HEK293 (cell line): ENCODE data around the gene CACNA2D1.

Source experiments
- CTCF ChIA-PET: fragments of 350-600 bp; formaldehyde crosslinking; extraction: SDS; loops from one replicate; lab custom pipeline; 2021; ENCODE audit warnings: antibody characterized with exemption; lab: Yijun Ruan, JAX
- POLR2A ChIA-PET: fragments of 300-600 bp; formaldehyde crosslinking; extraction: SDS; loops from one replicate; lab custom pipeline; 2020; ENCODE audit warnings: antibody characterized with exemption, inconsistent platforms; lab: Yijun Ruan, JAX
- H3K27ac ChIP-seq: fragments of 200-500 bp; sonication (Bioruptor generic); 2 replicates; pipeline ENCODE4 v1.5.1; 2014; ENCODE audit warnings: low read depth, low read length, control low read depth, inconsistent platforms; ENCODE audit errors: extremely low read depth
- H3K36me3 ChIP-seq, 2 experiments: fragments of 200-500 bp in 1 of 2; sonication (Bioruptor generic) in 1 of 2; 1 replicate in 1 of 2; 2 replicates in 1 of 2; pipeline ENCODE4 v1.5.1; 2014 to 2017; ENCODE audit warnings: inconsistent platforms in 2 of 2, low read length in 2 of 2; ENCODE audit not compliant: control insufficient read depth in 2 of 2, insufficient read depth in 1 of 2
- H3K4me1 ChIP-seq: fragments of 200-500 bp; sonication (Bioruptor generic); 2 replicates; pipeline ENCODE4 v1.5.1; 2014; ENCODE audit warnings: mild to moderate bottlenecking, low read length, inconsistent platforms; ENCODE audit not compliant: control insufficient read depth, insufficient read depth
- H3K4me3 ChIP-seq: 2 replicates; pipeline ENCODE4 v1.5.1; 2011; ENCODE audit warnings: low read depth, mild to moderate bottlenecking, control low read depth, low read length, moderate library complexity
- H3K9me3 ChIP-seq: fragments of 200-500 bp; sonication (Bioruptor generic); 2 replicates; pipeline ENCODE4 v1.5.1; 2014; ENCODE audit warnings: low read depth, low read length, inconsistent platforms; ENCODE audit not compliant: control insufficient read depth, insufficient read depth
- IKZF3 ChIP-seq: fragments of 450-650 bp; IDR thresholded peaks from 2 replicates; pipeline ENCODE4 v1.5.0; 2018; ENCODE audit warnings: missing biosample characterization, mild to moderate bottlenecking, missing genetic modification characterization, moderate library complexity
- ZEB2 ChIP-seq: fragments of 450-650 bp; formaldehyde crosslinking; IDR thresholded peaks from 2 replicates; pipeline ENCODE4 v1.5.1; 2016; ENCODE audit warnings: missing biosample characterization, missing genetic modification characterization
- ZFP37 ChIP-seq: fragments of 450-650 bp; formaldehyde crosslinking; IDR thresholded peaks from 2 replicates; pipeline ENCODE4 v1.5.1; 2016; ENCODE audit warnings: missing biosample characterization, missing genetic modification characterization
- ZFP69B ChIP-seq: fragments of 450-650 bp; formaldehyde crosslinking; IDR thresholded peaks from 2 replicates; pipeline ENCODE4 v1.5.1; 2016; ENCODE audit warnings: missing biosample characterization, missing genetic modification characterization
- ZNF121 ChIP-seq: fragments of 450-650 bp; formaldehyde crosslinking; IDR thresholded peaks from 2 replicates; pipeline ENCODE4 v1.5.1; 2016; ENCODE audit warnings: missing biosample characterization, missing genetic modification characterization
- ZNF140 ChIP-seq: fragments of 450-650 bp; formaldehyde crosslinking; IDR thresholded peaks from 2 replicates; pipeline ENCODE4 v1.5.1; 2016; ENCODE audit warnings: missing biosample characterization, missing genetic modification characterization
- ZNF174 ChIP-seq: fragments of 450-650 bp; formaldehyde crosslinking; IDR thresholded peaks from 2 replicates; pipeline ENCODE4 v1.5.0; 2017; ENCODE audit warnings: missing biosample characterization, mild to moderate bottlenecking, missing genetic modification characterization
- ZNF366 ChIP-seq: fragments of 450-650 bp; formaldehyde crosslinking; conservative IDR thresholded peaks from 2 replicates; pipeline ENCODE4 v1.5.1; 2016; ENCODE audit warnings: missing biosample characterization, missing genetic modification characterization
- ZNF416 ChIP-seq: fragments of 450-650 bp; formaldehyde crosslinking; IDR thresholded peaks from 2 replicates; pipeline ENCODE4 v1.5.1; 2016; ENCODE audit warnings: missing biosample characterization, missing genetic modification characterization
- ZNF501 ChIP-seq: fragments of 450-650 bp; formaldehyde crosslinking; IDR thresholded peaks from 2 replicates; pipeline ENCODE4 v1.5.1; 2016; ENCODE audit warnings: missing biosample characterization, missing genetic modification characterization
- ZNF639 ChIP-seq: fragments of 450-650 bp; formaldehyde crosslinking; IDR thresholded peaks from 2 replicates; pipeline ENCODE4 v1.5.1; 2016; ENCODE audit warnings: missing biosample characterization, missing genetic modification characterization
- ZNF654 ChIP-seq: fragments of 450-650 bp; formaldehyde crosslinking; IDR thresholded peaks from 2 replicates; pipeline ENCODE4 v1.5.1; 2016; ENCODE audit warnings: low read depth, missing biosample characterization, missing genetic modification characterization
- ZNF658 ChIP-seq: fragments of 450-650 bp; formaldehyde crosslinking; IDR thresholded peaks from 2 replicates; pipeline ENCODE4; 2016; ENCODE audit warnings: missing biosample characterization, missing genetic modification characterization
- ZNF660 ChIP-seq: fragments of 450-650 bp; IDR thresholded peaks from 2 replicates; pipeline ENCODE4 v1.5.1; 2018; ENCODE audit warnings: missing biosample characterization, mild to moderate bottlenecking, missing genetic modification characterization
- ZNF701 ChIP-seq: fragments of 450-650 bp; formaldehyde crosslinking; IDR thresholded peaks from 2 replicates; pipeline ENCODE4 v1.5.1; 2016; ENCODE audit warnings: missing biosample characterization, missing genetic modification characterization
- TF ChIP-seq, protein P1 (sequence below): fragments of 450-650 bp; formaldehyde crosslinking; conservative IDR thresholded peaks from 2 replicates; pipeline ENCODE4 v1.5.1; 2016; ENCODE audit warnings: low read depth, missing biosample characterization, missing genetic modification characterization
- TF ChIP-seq, protein P2 (sequence below): fragments of 450-650 bp; formaldehyde crosslinking; IDR thresholded peaks from 2 replicates; pipeline ENCODE4 v1.5.1; 2016; ENCODE audit warnings: missing biosample characterization, missing genetic modification characterization
- TF ChIP-seq, protein P3 (sequence below): fragments of 450-650 bp; formaldehyde crosslinking; IDR thresholded peaks from 2 replicates; pipeline ENCODE4 v1.5.1; 2017; ENCODE audit warnings: missing biosample characterization, mild to moderate bottlenecking, missing genetic modification characterization, moderate library complexity

CACNA2D1 gene

DNA sequence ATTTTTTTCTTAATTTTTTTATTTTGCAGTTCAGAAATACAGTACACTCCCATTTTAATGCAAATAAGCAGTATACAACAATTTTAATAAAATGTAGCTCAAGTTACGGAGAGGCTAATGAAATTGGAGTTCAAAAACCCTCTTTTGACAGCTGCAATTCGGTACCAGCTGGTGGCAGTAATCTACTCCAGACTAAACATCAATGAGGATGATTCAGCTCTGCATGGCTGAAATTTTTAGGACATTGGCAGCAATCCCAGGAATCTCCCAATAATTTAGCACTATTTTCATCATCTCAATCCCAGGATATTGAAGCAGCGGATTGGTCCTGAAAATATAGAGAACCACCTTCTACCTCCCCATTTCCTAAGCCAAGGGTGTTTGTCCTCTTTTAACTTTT is 278.8 kb downstream of the CACNA2D1 start:
- ChIA-PET CTCF (interaction anchor here (0.6 to 1.2 kb wide), 7 partner anchors 10 to 408 kb away, joined by 3 to 5 read pairs (median 3); no protein-coding TSS in a partner anchor), POLR2A (no interaction called here)
- peak; percentile 38; the same call in 1 of the 2 replicates for TF ChIP-seq IKZF3 (tag by site-specific recombination)
- peak; percentile 40; the same call in 1 of the 2 replicates for TF ChIP-seq ZNF366 (tag by site-specific recombination)
- TF ChIP-seq ZEB2 (tag by site-specific recombination): 0 out of 2 replicates have a peak, but pooled peaks have one; percentile 28
- no peak for TF ChIP-seq ZNF416 (tag by site-specific recombination)
- no peak for TF ChIP-seq ZFP37 (tag by site-specific recombination)
- TF ChIP-seq ZNF140 (tag by site-specific recombination): no peak
- TF ChIP-seq, protein P1, sequence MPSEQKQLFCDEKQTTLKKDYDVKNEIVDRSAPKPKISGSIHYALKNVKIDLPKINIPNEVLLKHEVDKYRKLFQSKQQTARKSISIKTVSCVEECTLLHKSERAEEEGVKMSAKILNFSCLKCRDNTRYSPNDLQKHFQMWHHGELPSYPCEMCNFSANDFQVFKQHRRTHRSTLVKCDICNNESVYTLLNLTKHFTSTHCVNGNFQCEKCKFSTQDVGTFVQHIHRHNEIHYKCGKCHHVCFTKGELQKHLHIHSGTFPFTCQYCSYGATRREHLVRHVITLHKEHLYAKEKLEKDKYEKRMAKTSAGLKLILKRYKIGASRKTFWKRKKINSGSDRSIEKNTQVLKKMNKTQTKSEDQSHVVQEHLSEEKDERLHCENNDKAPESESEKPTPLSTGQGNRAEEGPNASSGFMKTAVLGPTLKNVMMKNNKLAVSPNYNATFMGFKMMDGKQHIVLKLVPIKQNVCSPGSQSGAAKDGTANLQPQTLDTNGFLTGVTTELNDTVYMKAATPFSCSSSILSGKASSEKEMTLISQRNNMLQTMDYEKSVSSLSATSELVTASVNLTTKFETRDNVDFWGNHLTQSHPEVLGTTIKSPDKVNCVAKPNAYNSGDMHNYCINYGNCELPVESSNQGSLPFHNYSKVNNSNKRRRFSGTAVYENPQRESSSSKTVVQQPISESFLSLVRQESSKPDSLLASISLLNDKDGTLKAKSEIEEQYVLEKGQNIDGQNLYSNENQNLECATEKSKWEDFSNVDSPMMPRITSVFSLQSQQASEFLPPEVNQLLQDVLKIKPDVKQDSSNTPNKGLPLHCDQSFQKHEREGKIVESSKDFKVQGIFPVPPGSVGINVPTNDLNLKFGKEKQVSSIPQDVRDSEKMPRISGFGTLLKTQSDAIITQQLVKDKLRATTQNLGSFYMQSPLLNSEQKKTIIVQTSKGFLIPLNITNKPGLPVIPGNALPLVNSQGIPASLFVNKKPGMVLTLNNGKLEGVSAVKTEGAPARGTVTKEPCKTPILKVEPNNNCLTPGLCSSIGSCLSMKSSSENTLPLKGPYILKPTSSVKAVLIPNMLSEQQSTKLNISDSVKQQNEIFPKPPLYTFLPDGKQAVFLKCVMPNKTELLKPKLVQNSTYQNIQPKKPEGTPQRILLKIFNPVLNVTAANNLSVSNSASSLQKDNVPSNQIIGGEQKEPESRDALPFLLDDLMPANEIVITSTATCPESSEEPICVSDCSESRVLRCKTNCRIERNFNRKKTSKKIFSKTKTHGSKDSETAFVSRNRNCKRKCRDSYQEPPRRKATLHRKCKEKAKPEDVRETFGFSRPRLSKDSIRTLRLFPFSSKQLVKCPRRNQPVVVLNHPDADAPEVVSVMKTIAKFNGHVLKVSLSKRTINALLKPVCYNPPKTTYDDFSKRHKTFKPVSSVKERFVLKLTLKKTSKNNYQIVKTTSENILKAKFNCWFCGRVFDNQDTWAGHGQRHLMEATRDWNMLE (tag by site-specific recombination): no peak
- TF ChIP-seq ZNF174 (tag by site-specific recombination): no peak
- TF ChIP-seq ZNF501 (tag by site-specific recombination): no peak
- TF ChIP-seq ZNF701: no peak
- TF ChIP-seq, protein P2, sequence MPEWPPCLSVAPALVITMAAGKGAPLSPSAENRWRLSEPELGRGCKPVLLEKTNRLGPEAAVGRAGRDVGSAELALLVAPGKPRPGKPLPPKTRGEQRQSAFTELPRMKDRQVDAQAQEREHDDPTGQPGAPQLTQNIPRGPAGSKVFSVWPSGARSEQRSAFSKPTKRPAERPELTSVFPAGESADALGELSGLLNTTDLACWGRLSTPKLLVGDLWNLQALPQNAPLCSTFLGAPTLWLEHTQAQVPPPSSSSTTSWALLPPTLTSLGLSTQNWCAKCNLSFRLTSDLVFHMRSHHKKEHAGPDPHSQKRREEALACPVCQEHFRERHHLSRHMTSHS (tag by site-specific recombination): no peak
- TF ChIP-seq ZNF660: 0 out of 2 replicates have a peak, but pooled peaks have one; percentile 55
- peak; percentile 48 for TF ChIP-seq ZNF654
- no peaks in the 10 kb centered on the region for H3K9me3 ChIP-seq
- H3K36me3 ChIP-seq: no peaks in the 10 kb centered on the region
- no peak overlapping the region for H3K27ac ChIP-seq
- peaks cover 5% of the 10 kb centered on the region; the same call in 1 of the 2 replicates for H3K4me1 ChIP-seq
- H3K4me3 ChIP-seq: no peak overlapping the region

DNA sequence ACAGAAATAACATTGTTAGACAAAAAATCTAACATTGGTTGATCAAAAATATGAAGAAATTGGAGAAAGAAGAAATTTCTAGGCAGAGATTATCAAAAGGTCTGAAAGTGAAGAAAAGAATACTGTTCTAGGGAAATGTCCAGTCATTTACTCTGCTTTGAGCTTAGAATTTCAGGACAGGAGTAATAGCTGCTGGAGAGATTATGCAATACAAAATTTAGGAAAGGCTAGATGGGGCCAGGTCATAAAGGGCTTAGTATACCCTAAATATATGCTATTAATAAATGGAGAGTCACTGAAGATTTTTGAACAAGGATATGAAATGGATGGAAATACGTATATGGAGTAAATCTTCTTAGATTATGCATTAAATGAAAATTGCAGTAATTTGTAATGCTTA is 279.2 kb downstream of the CACNA2D1 start:
- H3K4me3 ChIP-seq: no peak overlapping the region
- no peak overlapping the region for H3K27ac ChIP-seq
- peaks cover 5% of the 10 kb centered on the region; the same call in 1 of the 2 replicates for H3K4me1 ChIP-seq
- ChIA-PET CTCF (interaction anchor here (0.6 to 1.2 kb wide), 12 partner anchors 11 to 1360 kb away, joined by 3 to 5 read pairs (median 3); no protein-coding TSS in a partner anchor), POLR2A (no interaction called here)
- no peaks in the 10 kb centered on the region for H3K9me3 ChIP-seq
- no peaks in the 10 kb centered on the region for H3K36me3 ChIP-seq
- TF ChIP-seq, protein P3, sequence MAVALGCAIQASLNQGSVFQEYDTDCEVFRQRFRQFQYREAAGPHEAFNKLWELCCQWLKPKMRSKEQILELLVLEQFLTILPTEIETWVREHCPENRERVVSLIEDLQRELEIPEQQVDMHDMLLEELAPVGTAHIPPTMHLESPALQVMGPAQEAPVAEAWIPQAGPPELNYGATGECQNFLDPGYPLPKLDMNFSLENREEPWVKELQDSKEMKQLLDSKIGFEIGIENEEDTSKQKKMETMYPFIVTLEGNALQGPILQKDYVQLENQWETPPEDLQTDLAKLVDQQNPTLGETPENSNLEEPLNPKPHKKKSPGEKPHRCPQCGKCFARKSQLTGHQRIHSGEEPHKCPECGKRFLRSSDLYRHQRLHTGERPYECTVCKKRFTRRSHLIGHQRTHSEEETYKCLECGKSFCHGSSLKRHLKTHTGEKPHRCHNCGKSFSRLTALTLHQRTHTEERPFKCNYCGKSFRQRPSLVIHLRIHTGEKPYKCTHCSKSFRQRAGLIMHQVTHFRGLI (tag by site-specific recombination): no peak
- no peak for TF ChIP-seq ZNF121 (tag by site-specific recombination)
- TF ChIP-seq ZNF658: no peak
- TF ChIP-seq, protein P2 (tag by site-specific recombination): no peak
- no peak for TF ChIP-seq ZFP69B (tag by site-specific recombination)
- no peak for TF ChIP-seq ZNF639 (tag by site-specific recombination)
